GM19324 (cell line): ENCODE data around the gene CLEC4F.

Source experiments
- ATAC-seq: cut with Tn5 transposase; IDR thresholded peaks from one replicate; pipeline ENCODE4 v1.9.1; 2021; ENCODE audit warnings: mild to moderate bottlenecking, moderate library complexity; ENCODE audit not compliant: unreplicated experiment, low FRiP score

CLEC4F gene

GRCh38 chr2:70759446-70759845, 61.0 kb downstream of the CLEC4F start:
- ATAC-seq = no peak
